22Rv1 (cell line): Measurements from ENCODE around the gene PCDHGA11.
"Not testable (repeated sequence)": the region's sequence is repeated elsewhere in the genome, so short reads cannot be mapped to it uniquely, and the experiment has no call there.

Source experiments
- H3K27ac ChIP-seq: fragments of 450-650 bp; 2 replicates; pipeline ENCODE4 v1.5.1; 2017
- ZFX ChIP-seq: fragments of 450-650 bp; IDR thresholded peaks from 2 replicates; pipeline ENCODE4 v1.6.1; 2017; ENCODE audit warnings: antibody characterized with exemption, borderline replicate concordance
- TF ChIP-seq, protein P1 (sequence below): fragments of 450-650 bp; IDR thresholded peaks from 2 replicates; pipeline ENCODE4 v1.5.1; 2017; ENCODE audit warnings: mild to moderate bottlenecking

PCDHGA11 gene

DNA sequence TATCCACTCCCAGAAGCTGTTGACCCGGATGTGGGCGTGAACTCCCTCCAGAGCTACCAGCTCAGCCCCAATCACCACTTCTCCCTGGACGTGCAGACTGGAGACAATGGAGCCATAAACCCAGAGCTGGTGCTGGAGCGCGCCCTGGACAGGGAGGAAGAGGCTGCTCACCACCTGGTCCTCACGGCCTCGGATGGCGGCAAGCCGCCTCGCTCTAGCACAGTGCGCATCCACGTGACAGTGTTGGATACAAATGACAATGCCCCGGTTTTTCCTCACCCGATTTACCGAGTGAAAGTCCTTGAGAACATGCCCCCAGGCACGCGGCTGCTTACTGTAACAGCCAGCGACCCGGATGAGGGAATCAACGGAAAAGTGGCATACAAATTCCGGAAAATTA is 27.6 kb upstream of the PCDHGA11 start:
- H3K27ac ChIP-seq = no peak overlapping the region
- TF ChIP-seq, protein P1, sequence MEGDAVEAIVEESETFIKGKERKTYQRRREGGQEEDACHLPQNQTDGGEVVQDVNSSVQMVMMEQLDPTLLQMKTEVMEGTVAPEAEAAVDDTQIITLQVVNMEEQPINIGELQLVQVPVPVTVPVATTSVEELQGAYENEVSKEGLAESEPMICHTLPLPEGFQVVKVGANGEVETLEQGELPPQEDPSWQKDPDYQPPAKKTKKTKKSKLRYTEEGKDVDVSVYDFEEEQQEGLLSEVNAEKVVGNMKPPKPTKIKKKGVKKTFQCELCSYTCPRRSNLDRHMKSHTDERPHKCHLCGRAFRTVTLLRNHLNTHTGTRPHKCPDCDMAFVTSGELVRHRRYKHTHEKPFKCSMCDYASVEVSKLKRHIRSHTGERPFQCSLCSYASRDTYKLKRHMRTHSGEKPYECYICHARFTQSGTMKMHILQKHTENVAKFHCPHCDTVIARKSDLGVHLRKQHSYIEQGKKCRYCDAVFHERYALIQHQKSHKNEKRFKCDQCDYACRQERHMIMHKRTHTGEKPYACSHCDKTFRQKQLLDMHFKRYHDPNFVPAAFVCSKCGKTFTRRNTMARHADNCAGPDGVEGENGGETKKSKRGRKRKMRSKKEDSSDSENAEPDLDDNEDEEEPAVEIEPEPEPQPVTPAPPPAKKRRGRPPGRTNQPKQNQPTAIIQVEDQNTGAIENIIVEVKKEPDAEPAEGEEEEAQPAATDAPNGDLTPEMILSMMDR = no peak
- no peak for TF ChIP-seq ZFX

DNA sequence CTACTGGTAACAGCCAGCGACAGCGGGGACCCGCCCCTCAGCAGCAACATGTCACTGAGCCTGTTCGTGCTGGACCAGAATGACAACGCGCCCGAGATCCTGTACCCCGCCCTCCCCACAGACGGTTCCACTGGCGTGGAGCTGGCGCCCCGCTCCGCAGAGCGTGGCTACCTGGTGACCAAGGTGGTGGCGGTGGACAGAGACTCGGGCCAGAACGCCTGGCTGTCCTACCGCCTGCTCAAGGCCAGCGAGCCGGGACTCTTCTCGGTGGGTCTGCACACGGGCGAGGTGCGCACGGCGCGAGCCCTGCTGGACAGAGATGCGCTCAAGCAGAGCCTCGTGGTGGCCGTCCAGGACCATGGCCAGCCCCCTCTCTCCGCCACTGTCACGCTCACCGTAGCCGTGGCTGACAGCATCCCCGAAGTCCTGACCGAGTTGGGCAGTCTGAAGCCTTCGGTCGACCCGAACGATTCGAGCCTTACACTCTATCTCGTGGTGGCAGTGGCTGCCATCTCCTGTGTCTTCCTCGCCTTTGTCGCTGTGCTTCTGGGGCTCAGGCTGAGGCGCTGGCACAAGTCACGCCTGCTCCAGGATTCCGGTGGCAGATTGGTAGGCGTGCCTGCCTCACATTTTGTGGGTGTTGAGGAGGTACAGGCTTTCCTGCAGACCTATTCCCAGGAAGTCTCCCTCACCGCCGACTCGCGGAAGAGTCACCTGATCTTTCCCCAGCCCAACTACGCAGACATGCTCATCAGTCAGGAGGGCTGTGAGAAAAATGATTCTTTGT is 26.3 kb upstream of the PCDHGA11 start:
- H3K27ac ChIP-seq = not testable (repeated sequence)

DNA sequence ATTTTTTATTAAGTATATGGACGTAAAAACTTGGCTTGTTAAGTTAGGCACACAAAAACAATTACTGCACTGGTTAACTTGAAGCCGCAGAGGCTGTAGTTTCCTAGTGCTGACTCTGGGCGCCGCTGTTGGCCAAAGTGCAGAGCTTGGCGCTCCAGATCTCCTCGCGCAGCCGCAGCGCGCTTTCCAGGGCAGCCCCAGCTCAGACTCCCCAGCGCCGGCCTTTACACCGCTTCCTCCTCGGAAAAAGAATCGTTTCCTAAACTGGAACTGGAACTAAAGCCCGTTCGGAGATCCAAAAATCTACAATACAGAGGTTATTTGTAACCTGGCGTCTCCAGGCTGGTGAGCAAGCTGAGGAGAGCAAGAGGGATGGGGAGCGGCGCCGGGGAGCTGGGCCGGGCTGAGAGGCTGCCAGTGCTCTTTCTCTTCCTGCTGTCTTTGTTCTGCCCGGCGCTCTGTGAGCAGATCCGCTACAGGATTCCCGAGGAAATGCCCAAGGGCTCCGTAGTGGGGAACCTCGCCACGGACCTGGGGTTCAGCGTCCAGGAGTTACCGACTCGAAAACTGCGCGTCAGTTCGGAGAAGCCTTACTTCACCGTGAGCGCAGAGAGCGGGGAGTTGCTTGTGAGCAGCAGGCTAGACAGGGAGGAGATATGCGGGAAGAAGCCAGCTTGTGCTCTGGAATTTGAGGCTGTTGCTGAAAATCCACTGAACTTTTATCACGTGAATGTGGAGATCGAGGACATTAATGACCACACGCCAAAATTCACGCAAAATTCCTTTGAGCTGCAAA is 22.9 kb upstream of the PCDHGA11 start, which contains the start of gene PCDHGB5:
Gene PCDHGB5, plus strand, starts transcription at position 192 of the 796 bp plus-strand sequence. Its CDS starts 181 bp downstream, at position 373.
- H3K27ac ChIP-seq = not testable (repeated sequence)

DNA sequence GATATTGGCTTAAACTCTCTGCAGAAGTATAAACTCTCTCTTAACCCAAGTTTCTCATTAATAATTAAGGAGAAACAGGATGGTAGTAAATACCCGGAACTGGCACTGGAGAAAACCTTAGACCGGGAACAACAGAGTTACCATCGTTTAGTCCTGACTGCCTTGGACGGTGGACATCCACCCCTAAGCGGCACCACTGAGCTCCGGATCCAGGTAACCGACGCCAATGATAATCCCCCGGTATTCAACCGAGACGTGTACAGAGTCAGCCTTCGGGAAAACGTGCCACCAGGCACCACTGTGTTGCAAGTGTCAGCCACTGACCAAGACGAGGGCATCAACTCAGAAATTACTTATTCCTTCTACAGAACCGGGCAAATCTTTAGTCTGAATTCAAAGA is 22.2 kb upstream of the PCDHGA11 start:
- TF ChIP-seq ZFX = no peak
- TF ChIP-seq, protein P1 = no peak
- H3K27ac ChIP-seq = no peak overlapping the region

DNA sequence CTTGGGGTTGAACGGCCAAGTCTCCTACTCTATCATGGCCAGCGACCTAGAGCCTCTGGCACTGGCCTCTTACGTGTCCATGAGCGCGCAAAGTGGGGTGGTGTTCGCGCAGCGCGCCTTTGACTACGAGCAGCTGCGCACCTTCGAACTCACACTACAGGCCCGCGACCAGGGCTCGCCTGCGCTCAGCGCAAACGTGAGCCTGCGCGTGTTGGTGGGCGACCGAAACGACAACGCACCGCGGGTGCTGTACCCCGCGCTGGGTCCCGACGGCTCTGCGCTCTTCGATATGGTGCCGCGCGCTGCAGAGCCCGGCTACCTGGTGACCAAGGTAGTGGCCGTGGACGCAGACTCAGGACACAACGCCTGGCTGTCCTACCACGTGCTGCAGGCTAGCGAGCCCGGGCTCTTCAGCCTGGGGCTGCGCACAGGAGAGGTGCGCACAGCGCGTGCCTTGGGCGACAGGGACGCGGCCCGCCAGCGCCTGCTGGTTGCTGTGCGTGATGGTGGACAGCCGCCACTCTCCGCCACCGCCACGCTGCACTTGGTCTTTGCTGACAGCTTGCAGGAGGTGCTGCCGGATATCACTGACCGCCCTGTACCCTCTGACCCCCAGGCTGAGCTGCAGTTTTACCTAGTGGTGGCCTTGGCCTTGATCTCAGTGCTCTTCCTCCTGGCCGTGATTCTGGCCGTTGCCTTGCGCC is 21.1 kb upstream of the PCDHGA11 start:
- no peak for TF ChIP-seq ZFX
- TF ChIP-seq, protein P1 = no peak
- no peak overlapping the region for H3K27ac ChIP-seq

DNA sequence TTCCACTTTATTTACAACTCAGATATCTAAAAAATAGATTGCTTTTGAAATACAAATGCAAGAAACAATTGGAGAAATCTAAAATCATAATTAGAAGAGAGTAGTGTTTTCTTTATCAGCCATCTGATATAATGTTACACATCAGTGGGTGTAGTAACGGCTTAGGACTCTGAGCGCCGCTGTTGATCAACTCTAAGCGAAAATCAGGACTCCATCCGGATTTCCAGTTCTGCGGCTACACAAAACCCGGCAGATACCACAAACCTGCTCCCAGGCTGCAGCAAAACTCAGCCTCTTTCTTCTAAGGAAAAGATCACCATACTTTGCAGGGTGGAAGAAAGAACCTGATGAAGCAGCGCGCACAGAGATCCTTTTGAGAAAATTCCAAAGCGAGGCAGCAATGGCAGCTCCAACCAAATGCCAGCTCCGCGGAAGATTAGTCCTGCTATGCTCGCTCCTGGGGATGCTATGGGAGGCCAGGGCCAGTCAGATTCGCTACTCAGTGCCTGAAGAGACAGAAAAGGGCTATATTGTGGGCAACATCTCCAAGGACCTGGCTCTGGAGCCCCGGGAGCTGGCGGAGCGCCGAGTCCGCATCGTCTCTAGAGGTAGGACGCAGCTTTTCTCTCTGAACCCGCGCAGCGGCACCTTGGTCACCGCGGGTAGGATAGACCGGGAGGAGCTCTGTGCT is 18.2 kb upstream of the PCDHGA11 start, which contains the start of gene PCDHGA9:
Gene PCDHGA9, plus strand, starts transcription at position 226 of the 691 bp plus-strand sequence. Its CDS starts 175 bp downstream, at position 401.
- H3K27ac ChIP-seq = no peak within 1 kb of the TSS
- no peak for TF ChIP-seq ZFX
- TF ChIP-seq, protein P1 = peak; percentile 82

DNA sequence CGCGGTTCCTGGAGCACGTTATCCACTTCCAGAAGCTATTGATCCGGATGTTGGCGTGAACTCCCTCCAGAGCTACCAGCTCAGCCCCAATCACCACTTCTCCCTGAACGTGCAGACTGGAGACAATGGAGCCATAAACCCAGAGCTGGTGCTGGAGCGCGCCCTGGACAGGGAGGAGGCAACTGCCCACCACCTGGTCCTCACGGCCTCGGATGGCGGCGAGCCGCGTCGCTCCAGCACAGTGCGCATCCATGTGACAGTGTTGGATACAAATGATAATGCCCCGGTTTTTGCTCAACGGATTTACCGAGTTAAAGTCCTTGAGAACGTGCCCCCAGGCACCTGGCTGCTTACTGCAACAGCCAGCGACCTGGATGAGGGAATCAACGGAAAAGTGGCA is 17.5 kb upstream of the PCDHGA11 start:
- H3K27ac ChIP-seq = no peak overlapping the region
- no peak for TF ChIP-seq ZFX
- TF ChIP-seq, protein P1 = no peak
